NCI-H446 (cell line): Measurements from ENCODE around the gene UGGT2.
"Not testable (repeated sequence)": the region's sequence is repeated elsewhere in the genome, so short reads cannot be mapped to it uniquely, and the experiment has no call there.

Source experiments
- DNase-seq, 2 experiments: peaks; one replicate each; lab custom pipeline; 2025; lab: John Stamatoyannopoulos, UW

The UGGT2 gene

DNA sequence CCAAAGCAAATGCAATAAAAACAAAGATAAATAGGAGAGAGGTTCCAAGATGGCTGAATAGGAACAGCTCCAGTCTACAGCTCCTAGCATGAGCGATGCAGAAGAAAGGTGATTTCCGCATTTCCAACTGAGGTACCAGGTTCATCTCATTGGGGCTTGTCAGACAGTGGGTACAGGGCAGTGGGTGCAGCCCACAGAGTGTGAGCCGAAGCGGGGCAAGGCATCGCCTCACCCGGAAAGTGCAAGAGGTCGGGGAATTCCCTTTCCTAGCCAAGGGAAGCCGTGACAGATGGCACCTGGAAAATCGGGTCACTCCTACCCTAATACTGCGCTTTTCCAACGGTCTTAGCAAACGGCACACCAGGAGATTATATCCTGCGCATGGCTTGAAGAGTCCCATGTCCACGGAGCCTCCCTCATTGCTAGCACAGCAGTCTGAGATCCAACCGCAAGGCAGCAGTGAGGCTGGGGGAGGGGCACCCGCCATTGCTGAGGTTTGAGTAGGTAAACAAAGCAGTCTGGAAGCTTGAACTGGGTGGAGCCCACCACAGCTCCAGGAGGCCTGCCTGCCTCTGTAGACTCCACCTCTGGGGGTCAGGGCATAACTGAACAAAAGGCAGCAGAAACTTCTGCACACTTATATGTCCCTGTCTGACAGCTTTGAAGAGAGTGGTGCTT, 6.6 kb downstream of the UGGT2 start:
- not testable (repeated sequence) for DNase-seq

GRCh38 chr13:96044238-96044637, 9.0 kb downstream of the UGGT2 start:
- no peak for DNase-seq

- no peak for DNase-seq
These were observed 11.7 kb downstream of the UGGT2 start for GRCh38 chr13:96041326-96042110.

DNA sequence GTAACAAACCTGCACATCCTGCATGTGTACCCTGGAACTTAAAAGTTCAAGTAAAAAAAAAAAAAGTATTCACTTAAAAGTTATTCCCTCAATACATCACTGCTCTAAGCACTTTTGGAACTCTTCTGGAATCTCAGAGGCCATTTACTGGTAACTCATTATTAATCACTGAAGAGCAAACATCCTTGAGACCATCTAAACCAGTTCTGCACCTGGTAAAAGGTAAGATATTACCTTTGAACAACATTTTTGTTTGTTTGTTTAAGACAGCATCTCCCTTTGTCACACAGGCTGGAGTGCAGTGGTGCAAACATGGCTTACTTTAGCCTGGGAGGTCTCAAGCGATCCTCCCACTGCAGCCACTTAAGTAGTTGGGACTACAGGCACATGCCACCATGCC, 16.7 kb downstream of the UGGT2 start:
- no peak for DNase-seq

- no peak for DNase-seq
These were observed 18.5 kb downstream of the UGGT2 start for GRCh38 chr13:96034662-96035061.

DNA sequence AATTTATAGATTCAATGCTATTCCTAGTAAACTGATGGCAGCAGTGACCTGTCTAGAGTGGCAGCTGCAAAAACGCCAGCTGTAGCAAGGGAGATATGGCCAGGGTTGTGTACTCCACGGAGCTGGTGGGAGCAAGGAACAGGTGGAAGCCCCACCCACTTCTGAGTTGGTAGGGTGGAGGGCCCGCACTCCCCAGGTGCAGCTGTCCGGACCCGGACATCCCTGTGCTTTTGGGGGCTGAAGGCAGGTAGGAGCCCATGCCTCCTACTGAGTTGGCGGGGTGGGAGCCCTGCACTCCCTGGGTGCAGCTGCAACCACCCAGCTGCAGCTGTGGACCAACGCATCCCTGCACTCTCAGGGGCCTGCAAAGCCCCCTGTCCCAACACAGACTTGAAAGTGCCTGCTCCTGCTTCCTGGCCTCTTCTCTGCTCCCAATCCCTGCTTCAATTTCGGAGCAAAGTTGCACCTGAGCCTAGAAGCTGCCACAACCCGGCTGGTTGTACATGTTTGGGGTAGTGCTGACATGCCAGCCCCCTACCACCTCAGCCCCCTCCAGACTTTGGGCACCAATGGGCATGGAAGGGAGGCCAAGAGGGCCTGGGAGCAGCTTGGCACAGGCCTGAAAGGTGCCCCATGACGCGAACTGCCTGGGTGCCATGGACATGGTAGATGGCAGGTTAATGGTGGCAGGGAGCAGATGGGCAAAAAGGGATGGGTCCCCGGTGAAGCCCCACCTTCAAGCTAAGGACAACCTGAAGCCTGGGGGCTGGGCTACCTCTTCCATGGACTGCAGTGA, 19.8 kb downstream of the UGGT2 start:
- no peak for DNase-seq

DNA sequence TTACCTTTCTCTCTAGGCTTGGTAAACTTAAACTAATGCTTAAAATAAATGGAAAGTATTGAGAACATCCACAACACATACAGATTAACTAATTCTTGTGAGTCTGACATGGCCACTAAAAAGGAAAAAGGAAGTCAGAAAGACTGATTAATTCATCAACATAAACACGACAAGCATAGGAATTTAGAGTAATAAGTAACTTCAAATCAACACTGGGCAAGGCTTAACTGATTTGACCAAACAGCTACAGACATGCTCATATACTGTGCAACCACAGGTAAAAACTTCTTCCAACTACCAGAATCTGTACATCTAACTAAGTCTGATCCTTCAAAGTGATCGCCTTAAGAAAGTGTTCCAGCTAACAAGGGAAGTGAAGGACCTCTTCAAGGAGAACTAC, 20.5 kb downstream of the UGGT2 start:
- DNase-seq = no peak

- DNase-seq = no peak
These were observed 24.2 kb downstream of the UGGT2 start for GRCh38 chr13:96029002-96029401.

- no peak for DNase-seq
These were observed 25.7 kb downstream of the UGGT2 start for GRCh38 chr13:96027496-96027895.

- DNase-seq = no peak
These were observed 27.9 kb downstream of the UGGT2 start for GRCh38 chr13:96025283-96025682.

DNA sequence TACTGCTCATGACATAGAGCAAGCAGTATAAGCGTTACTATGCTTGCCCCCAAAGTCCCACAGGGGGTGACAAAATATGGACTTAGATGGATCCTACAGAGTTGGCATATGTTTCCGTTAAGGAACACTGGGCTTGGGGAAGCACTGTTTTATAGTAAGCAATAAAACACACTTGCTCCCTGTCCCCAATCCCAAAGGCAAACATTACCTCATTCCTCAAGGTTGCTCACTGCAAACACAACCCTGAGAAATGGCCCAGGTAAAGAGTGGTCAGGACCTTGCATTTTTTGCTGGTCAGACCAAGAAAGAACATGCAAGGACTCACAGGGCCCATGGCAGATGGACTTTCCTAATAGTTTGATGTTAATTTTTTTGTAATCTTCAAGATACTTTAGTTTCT, 32.3 kb downstream of the UGGT2 start:
- no peak for DNase-seq

DNA sequence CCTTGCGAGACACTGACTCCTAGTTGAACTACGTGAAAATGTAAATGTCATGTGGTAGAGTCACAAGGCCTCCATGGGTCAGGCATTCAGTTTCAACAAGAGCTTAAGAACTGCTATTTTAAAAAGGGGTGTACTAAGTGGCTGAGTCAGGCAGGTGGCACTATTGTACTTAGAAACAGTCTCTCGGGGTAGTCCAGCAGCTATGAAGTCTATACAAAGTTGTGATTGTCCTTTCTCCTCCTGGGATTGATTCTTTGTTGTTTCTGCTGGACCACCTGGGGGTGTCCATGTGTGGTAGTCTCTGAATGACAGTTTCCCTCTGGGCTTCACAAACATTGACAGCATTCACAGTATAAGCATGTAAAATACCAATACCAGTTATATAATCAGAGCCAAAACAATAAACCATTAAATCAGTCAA, 33.0 kb downstream of the UGGT2 start:
- peak in 1 of 2 experiments; percentile 3 for DNase-seq

GRCh38 chr13:96018135-96018534, 35.1 kb downstream of the UGGT2 start:
- no peak for DNase-seq

DNA sequence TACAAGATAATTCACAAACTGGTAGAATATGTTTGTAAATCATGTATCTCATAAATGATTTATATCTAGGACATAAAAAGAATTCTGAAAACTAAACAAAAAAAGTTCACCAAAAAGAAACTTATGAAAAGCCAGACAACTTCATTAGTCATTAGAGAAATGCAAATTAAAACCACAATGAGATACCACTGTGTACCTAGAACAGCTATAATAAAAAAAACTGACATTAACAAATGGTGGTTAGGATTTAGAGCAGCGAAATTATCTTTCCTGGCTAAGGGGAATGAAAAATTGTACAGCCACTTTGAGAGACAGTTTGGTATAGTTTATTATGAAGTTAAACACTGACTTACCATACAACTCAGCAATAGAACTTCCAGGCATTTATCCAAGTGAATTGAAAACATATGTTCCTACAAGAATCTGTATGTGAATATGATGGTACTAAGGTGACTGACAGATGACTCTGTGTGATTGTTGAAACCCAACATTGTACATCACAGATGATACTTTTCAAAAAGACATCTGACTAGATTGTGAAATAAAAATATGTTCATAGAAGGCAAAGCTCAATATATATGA, 41.8 kb downstream of the UGGT2 start:
- no peak for DNase-seq

DNA sequence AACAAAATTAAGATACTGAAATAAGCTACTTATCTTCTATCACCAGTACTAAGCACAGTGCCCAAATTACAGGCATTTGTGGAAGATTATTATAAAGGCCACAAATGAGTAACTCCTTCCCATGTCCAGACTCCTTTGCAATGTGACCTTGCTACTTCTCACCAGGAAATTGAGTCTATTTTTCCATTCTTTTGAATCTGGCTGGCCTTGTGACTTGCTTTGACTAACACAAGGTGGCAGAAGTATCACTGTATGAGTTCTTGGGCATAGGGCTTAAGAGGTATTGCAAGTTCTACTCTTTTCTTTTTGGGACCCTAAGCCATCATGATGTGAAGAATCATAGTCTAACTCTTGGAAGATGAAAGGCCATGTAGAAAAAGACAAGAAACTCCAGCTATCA, 49.9 kb downstream of the UGGT2 start:
- DNase-seq = no peak

GRCh38 chr13:96002322-96003131, 50.7 kb downstream of the UGGT2 start:
- DNase-seq = no peak

GRCh38 chr13:96000069-96000468, 53.1 kb downstream of the UGGT2 start:
- DNase-seq = no peak

DNA sequence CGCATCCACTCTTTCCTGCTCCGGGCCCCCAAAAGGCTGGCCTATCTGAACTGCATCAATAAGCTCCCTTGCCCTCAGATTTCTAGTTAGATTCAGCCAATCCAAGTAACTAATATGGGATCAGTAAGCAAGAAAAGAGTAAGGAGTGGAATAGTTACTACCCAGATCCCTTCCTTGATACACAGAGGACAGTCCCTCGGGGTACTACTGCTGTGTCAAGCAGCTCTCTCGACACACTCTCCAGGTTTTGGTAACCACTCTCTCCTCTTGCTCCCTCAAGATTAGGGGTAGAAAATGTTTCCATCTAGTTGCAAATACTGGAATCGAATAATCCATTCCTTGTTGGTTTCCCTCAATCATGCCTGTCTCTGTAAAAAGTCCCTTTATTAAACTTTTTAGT, 65.4 kb downstream of the UGGT2 start:
- no peak for DNase-seq

- DNase-seq = no peak
These were observed 71.1 kb downstream of the UGGT2 start for GRCh38 chr13:95982144-95982543.

DNA sequence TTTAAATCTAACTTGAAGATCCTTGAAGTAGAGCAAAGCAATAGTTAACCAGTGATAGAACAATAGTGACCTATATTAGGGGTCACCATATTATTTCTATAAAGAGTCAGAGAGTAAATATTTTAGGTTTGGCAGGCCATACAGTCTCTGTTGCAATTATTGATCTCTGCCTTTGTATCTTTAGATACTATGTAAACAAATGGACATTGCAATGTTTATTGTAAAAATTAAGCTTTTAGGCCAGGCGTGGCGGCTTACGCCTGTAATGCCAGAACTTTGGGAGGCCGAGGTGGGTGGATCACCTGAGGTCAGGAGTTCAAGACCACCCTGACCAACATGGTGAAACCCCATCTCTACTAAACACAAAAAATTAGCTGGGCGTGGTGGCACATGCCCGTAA, 80.5 kb downstream of the UGGT2 start:
- DNase-seq = not testable (repeated sequence)

DNA sequence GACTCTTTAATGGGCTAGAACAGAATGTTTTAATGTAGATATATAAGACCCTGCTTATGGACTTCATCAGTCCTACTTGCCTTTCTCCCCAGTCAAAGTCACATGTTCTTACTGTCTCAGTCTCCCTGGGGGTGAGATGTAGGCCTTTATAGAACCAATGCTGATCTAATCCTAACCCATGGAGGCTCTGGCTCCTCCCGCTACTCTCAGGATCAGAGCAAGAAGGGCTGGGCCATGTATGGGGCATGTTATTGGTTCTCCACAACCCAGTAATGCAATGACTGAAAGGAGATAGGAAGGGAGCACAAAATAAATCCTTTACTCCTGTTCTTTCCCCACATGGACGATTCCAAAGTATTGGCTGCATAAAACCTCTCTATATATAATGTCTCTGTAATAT, 82.3 kb downstream of the UGGT2 start:
- DNase-seq = no peak

DNA sequence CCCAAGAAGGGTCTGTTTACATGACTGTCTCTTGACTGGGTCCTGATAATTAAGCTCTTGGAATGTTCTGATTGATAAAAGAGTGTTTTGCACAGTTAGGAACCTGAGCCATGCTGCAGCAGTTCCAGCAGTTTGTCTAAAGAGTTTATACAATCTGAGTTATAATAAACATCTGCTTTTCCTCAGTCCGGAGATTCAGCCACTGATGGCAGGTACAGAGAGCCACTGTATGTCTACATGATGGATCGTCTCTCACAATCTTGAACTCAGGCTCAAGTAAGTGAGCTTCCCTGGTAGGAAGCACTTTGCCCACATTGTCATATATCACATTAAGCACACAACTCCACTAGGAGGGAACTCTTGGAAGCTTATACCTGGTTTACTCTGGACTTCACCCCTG, 84.3 kb downstream of the UGGT2 start:
- DNase-seq = no peak
